Mesodermal cell (in vitro differentiated cells): ENCODE data around the gene GFI1B.

Source experiments
- H3K27ac ChIP-seq: 2 replicates; pipeline ENCODE4 v1.7.0; 2013; ENCODE audit warnings: mild to moderate bottlenecking, low read depth, low read length, moderate library complexity; ENCODE audit not compliant: severe bottlenecking
- H3K36me3 ChIP-seq: 2 replicates; pipeline ENCODE4 v1.7.1; 2013; ENCODE audit warnings: mild to moderate bottlenecking, low read length, moderate library complexity; ENCODE audit not compliant: control insufficient read depth, insufficient read depth
- H3K4me1 ChIP-seq: one replicate; pipeline ENCODE4 v1.7.1; 2013; ENCODE audit warnings: mild to moderate bottlenecking, low read length; ENCODE audit not compliant: insufficient read depth, control insufficient read depth, poor library complexity, severe bottlenecking
- H3K4me3 ChIP-seq: 2 replicates; pipeline ENCODE4 v1.7.0; 2013; ENCODE audit warnings: low read length, control low read depth, mild to moderate bottlenecking; ENCODE audit not compliant: insufficient read depth, poor library complexity, severe bottlenecking; ENCODE audit errors: extremely low read depth
- H3K9me3 ChIP-seq: 2 replicates; pipeline ENCODE4 v1.7.1; 2013; ENCODE audit warnings: mild to moderate bottlenecking, low read length, moderate library complexity; ENCODE audit not compliant: control insufficient read depth
- WGBS, 2 experiments: methylation state at CpG; one replicate each; pipeline ENCODE4 v1.1.5; 2013; ENCODE audit warnings: missing lambda C conversion rate in 2 of 2; ENCODE audit not compliant: insufficient coverage in 2 of 2; 5-methylcytosine and 5-hydroxymethylcytosine counted together

The GFI1B gene

GRCh38 chr9:132969783-132970182, 8.7 kb upstream of the GFI1B start:
- H3K36me3 ChIP-seq: no peaks in the 10 kb centered on the region
- WGBS, 2 experiments: 64 to 66% methylated on average over 6 of the region's 7 CpGs
- no peak overlapping the region for H3K27ac ChIP-seq
- H3K9me3 ChIP-seq: no peaks in the 10 kb centered on the region
- H3K4me1 ChIP-seq: no peaks in the 10 kb centered on the region
- H3K4me3 ChIP-seq: no peak overlapping the region

DNA sequence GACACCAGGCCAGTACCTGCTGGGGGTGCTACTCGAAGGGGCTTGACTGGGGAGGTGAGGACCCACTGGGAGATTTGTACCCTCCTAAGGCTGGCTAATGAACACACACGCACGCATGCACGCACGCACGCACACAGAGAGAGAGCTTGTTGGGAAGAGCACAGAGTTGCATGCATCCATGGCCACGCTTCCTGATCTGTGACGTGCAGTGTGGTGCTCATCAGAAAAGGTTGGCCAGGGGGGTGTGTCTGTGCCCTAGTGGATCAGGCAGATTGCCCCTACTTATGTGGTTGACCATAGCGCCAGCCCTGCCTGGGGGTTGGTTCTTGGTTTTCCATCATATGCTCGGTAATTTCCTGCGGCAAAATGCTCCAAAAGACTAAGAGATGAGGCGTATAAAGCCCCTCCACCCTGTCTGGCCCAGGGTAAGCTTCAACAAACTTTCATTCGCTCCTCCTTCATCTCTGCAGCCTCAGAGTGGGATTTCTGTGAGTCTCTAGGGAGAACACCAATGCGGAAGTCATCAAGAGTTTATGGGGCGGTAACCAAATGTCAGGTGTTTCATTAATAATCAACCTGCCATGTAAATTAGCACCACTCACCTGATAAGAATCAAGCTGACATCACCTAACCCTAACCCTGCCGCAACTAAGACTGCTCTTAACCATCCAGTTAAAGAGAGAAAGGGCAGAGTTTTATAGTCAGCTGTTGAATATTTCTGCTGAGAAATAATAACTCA, 8.0 kb upstream of the GFI1B start:
- Histone ChIP-seq H3K9me3 (no peaks in the 10 kb centered on the region), H3K27ac (no peak overlapping the region), H3K4me1 (no peaks in the 10 kb centered on the region), H3K4me3 (no peak overlapping the region), H3K36me3 (no peaks in the 10 kb centered on the region)
- WGBS, 2 experiments: 94 to 96% methylated on average over 13 to 15 of the region's 16 CpGs

GRCh38 chr9:132973166-132973565, 5.3 kb upstream of the GFI1B start:
- Histone ChIP-seq H3K36me3 (no peaks in the 10 kb centered on the region), H3K27ac (no peak overlapping the region), H3K9me3 (no peaks in the 10 kb centered on the region), H3K4me3 (no peak overlapping the region), H3K4me1 (no peaks in the 10 kb centered on the region)
- WGBS, 2 experiments: 75 to 83% methylated on average over 14 to 15 of the region's 18 CpGs

DNA sequence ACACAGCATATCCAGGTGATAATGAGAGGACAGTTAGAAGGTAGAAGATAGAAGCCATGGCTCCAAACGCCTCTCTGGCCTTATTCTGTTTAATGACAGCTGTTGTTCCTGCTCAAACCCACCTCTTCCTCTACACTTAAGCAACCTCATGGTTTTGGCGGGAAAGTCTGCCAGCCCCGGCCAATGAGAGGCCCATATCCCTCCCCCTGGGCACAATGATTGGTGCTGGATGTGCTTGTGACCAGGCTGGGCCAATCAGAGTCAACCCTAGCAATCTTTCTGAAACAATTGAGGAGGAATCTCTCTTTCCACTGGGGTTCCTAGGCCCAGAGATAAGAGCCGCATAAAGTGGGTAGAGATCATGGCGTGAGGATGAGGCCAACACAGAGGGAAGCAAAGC, 4.8 kb upstream of the GFI1B start:
- 100% methylated on average over 1 to 2 of the region's 5 CpGs for WGBS, 2 experiments
- no peak overlapping the region for H3K4me3 ChIP-seq
- H3K4me1 ChIP-seq: no peaks in the 10 kb centered on the region
- no peak overlapping the region for H3K27ac ChIP-seq
- no peaks in the 10 kb centered on the region for H3K9me3 ChIP-seq
- no peaks in the 10 kb centered on the region for H3K36me3 ChIP-seq

GRCh38 chr9:132975961-132976360, 2.5 kb upstream of the GFI1B start:
- H3K4me1 ChIP-seq: no peaks in the 10 kb centered on the region
- H3K27ac ChIP-seq: no peak overlapping the region
- no peaks in the 10 kb centered on the region for H3K9me3 ChIP-seq
- no peaks in the 10 kb centered on the region for H3K36me3 ChIP-seq
- H3K4me3 ChIP-seq: no peak overlapping the region
- WGBS, 2 experiments: 68 to 88% methylated on average over 4 of the region's 6 CpGs

DNA sequence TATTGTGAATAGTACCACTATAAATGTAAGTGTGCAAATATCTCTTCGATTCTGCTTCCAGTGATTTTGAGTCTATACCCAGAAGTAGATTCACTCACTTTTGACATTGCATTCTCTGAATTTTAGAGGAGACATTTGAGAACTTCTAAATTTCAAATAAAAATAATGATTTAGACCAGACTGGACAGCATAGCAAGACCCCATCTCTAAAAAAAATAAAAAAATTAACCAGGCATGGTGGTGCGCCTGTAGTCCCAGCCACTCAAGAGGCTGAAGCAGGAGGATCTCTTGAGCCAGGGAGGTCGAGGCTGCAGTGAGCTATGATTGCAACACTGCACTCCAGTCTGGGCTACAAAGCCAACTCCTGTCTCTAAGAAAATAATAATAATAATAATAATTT, 1.9 kb upstream of the GFI1B start:
- 91% methylated on average over 2 of the region's 3 CpGs; no CpG with 5 or more reads in 1 of the 2 experiments for WGBS, 2 experiments

DNA sequence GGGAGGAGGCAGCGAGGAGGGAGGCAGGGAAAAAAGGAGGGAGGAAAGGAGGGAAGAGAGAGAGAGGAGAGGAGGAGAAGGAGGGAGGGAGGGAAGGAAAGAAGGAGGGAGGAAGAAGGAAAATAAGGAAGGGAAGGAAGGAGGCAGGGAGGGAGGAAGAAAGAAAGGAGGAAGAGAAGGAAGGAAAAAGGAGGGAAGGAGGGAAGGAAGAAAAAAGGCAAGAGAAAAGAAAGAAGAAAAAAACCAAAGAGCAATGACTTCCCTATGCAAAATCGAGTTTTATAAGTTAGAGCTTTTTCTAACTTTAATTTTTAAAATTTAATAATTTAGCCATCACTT, 413 bp upstream of the GFI1B start:
- no peak overlapping the region for H3K27ac ChIP-seq
- no peaks in the 10 kb centered on the region for H3K36me3 ChIP-seq
- 27 to 33% methylated on average over 1 of the region's 2 CpGs for WGBS, 2 experiments
- H3K9me3 ChIP-seq: no peaks in the 10 kb centered on the region
- H3K4me1 ChIP-seq: no peaks in the 10 kb centered on the region
- H3K4me3 ChIP-seq: no peak overlapping the region

More for the DNA sequence above, 1.9 kb upstream of the GFI1B start:
- Histone ChIP-seq H3K27ac (no peak overlapping the region), H3K4me3 (no peak overlapping the region), H3K9me3 (no peaks in the 10 kb centered on the region), H3K36me3 (no peaks in the 10 kb centered on the region), H3K4me1 (no peaks in the 10 kb centered on the region)

DNA sequence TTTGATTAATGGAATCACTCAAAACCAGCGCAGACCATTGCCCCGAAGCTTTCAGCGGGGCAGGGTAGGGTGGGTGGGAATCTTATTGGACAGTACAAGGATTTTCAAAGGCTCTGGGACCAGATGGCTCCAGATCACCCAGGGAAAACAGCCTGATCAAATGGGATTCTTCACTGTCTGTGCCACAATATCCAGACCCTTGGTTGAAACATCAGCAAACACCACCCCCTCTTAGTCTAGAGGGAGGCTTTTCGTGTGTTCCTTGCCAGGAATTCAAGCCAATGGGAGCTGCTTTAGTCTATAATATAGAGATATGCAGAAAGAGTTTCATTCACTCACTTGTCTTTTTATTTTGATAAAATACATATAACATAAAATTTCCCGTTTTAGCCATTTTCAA, 1.7 kb downstream of the GFI1B start:
- Histone ChIP-seq H3K36me3 (no peaks in the 10 kb centered on the region), H3K27ac (no peak overlapping the region), H3K4me1 (peaks cover 7% of the 10 kb centered on the region), H3K4me3 (no peak overlapping the region), H3K9me3 (no peaks in the 10 kb centered on the region)
- WGBS, 2 experiments: 94 to 96% methylated on average over 3 to 4 of the region's 5 CpGs

GRCh38 chr9:132982458-132982857, 4.0 kb downstream of the GFI1B start:
- Histone ChIP-seq H3K36me3 (no peaks in the 10 kb centered on the region), H3K4me1 (peaks cover 7% of the 10 kb centered on the region), H3K9me3 (no peaks in the 10 kb centered on the region), H3K4me3 (no peak overlapping the region), H3K27ac (no peak overlapping the region)
- WGBS, 2 experiments: 89 to 99% methylated on average over 6 to 7 of the region's 8 CpGs

DNA sequence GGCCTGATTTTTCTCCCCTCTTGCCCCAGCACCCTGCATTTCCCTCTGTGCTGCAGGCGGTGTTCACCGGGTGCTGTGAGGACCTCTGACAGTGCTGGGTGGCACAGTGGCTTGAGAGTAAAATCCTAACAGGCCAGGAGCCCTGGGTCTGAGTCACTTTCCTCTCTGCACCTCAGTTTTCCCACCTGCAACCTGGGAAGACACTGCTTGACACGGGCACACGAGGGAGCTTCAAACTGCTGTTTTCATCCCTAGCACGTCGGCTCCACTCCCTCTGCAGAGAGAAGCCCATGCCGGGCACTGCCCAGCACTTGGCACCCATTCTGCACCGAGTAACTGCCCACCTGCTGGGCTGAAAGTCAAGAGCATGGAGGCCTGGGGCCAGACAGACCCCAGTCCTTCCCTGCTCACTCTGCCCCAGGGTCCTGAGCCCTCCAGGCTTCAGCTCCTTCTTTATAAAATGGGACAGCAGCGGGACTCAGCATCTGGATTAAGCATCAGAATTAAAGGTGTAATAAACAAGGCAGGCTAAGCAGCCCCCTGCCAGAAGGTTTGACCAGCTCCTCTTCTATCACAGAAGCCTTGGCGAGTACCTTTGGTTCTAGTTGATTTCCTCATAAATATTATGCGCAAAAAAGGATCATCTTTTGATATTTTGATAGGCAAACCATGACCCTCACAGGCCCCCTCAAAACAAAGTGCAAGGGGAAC, 5.2 kb downstream of the GFI1B start:
- 89 to 91% methylated on average over 11 of the region's 11 CpGs for WGBS, 2 experiments
- no peak overlapping the region for H3K27ac ChIP-seq
- no peak overlapping the region for H3K4me3 ChIP-seq
- no peaks in the 10 kb centered on the region for H3K36me3 ChIP-seq
- H3K4me1 ChIP-seq: peaks cover 7% of the 10 kb centered on the region
- H3K9me3 ChIP-seq: no peaks in the 10 kb centered on the region
